GM12865 (cell line): ENCODE data around the gene PLEKHA5.

Source experiments
- DNase-seq: peaks from one replicate; pipeline ENCODE4 v3.0.0; 2010; ENCODE audit warnings: low read depth
- H3K4me3 ChIP-seq: 2 replicates; pipeline ENCODE4 v1.5.1; 2011; ENCODE audit warnings: mild to moderate bottlenecking, low read depth, low read length, control low read depth
- TF ChIP-seq, protein P1 (sequence below): IDR thresholded peaks from 2 replicates; pipeline ENCODE4 v1.5.1; 2011; ENCODE audit warnings: low read length, control low read depth, low read depth, inconsistent platforms; ENCODE audit not compliant: insufficient read depth; ENCODE audit errors: missing control alignments

The PLEKHA5 gene

GRCh38 chr12:19243551-19243950 lies 114.0 kb downstream of the PLEKHA5 start:
- TF ChIP-seq, protein P1, sequence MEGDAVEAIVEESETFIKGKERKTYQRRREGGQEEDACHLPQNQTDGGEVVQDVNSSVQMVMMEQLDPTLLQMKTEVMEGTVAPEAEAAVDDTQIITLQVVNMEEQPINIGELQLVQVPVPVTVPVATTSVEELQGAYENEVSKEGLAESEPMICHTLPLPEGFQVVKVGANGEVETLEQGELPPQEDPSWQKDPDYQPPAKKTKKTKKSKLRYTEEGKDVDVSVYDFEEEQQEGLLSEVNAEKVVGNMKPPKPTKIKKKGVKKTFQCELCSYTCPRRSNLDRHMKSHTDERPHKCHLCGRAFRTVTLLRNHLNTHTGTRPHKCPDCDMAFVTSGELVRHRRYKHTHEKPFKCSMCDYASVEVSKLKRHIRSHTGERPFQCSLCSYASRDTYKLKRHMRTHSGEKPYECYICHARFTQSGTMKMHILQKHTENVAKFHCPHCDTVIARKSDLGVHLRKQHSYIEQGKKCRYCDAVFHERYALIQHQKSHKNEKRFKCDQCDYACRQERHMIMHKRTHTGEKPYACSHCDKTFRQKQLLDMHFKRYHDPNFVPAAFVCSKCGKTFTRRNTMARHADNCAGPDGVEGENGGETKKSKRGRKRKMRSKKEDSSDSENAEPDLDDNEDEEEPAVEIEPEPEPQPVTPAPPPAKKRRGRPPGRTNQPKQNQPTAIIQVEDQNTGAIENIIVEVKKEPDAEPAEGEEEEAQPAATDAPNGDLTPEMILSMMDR: no peak
- no peak for DNase-seq

DNA sequence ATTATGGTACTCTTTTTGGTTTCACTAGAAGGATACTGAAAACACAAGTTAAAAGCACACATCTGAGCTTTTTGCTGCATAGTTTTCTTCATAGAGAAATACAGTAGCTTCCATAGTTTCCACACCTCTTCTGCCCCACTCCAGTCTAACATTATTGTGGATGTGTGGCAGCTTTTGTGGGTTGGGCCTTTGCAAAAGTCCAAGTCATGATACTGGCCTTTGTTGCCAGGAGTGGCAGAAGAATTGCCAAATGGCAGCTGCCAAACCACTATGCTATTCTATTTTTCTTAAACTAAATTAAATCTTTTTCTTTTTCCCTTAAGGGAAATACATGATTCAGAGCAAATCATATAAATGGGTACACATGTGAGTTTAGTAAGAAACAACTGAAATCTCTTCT lies 114.8 kb downstream of the PLEKHA5 start:
- DNase-seq: no peak
- TF ChIP-seq, protein P1: no peak
- no peak overlapping the region for H3K4me3 ChIP-seq

More at GRCh38 chr12:19243551-19243950, 114.0 kb downstream of the PLEKHA5 start:
- H3K4me3 ChIP-seq: no peak overlapping the region

DNA sequence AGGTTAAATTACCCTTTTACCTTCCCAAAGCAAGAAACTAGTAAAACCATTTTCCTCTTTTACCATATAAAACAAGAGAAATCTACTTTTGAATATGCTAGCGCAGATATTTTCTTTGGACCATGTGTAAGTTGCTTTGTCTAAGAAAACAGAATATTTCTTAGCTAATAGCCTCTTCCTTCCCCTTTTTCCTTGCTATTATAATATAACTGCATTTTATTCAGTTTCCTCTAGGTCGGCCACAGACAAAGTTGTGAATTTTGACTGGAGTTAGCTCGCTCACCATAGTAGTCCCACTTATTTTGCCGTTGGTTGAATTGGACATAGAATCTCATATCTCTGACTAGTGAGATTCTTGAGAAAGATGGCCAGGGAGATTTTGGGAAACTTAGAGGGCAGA lies 115.6 kb downstream of the PLEKHA5 start:
- no peak overlapping the region for H3K4me3 ChIP-seq
- TF ChIP-seq, protein P1: no peak
- DNase-seq: no peak

GRCh38 chr12:19245666-19246065 lies 116.1 kb downstream of the PLEKHA5 start:
- no peak overlapping the region for H3K4me3 ChIP-seq
- TF ChIP-seq, protein P1: no peak
- no peak for DNase-seq

GRCh38 chr12:19246933-19247332 lies 117.4 kb downstream of the PLEKHA5 start:
- no peak for DNase-seq
- H3K4me3 ChIP-seq: no peak overlapping the region
- TF ChIP-seq, protein P1: no peak

- TF ChIP-seq, protein P1: no peak
- no peak for DNase-seq
- H3K4me3 ChIP-seq: no peak overlapping the region
Measured at GRCh38 chr12:19248929-19249602, 119.5 kb downstream of the PLEKHA5 start.
